C4-2B (cell line): ENCODE results near the gene PLPPR3.
"Not testable (repeated sequence)": the region's sequence is repeated elsewhere in the genome, so short reads cannot be mapped to it uniquely, and the experiment has no call there.

ENCODE experiments used
- H3K27ac ChIP-seq: fragments of 450-650 bp; 2 replicates; pipeline ENCODE4 v1.5.1; 2017
- ZFX ChIP-seq: fragments of 450-650 bp; IDR thresholded peaks from 2 replicates; pipeline ENCODE4 v1.6.1; 2017
- TF ChIP-seq, protein P1 (sequence below): fragments of 450-650 bp; conservative IDR thresholded peaks from 2 replicates; pipeline ENCODE4 v1.5.1; 2017; ENCODE audit warnings: mild to moderate bottlenecking

The PLPPR3 gene

GRCh38 chr19:858868-859843 is 37.4 kb upstream of the PLPPR3 start, which contains the start of gene CFD:
Gene CFD (plus strand): TSS chr19:859664. CDS start chr19:859690, 26 bp downstream.
- peak within 1 kb of the TSS; percentile 53 for H3K27ac ChIP-seq
- TF ChIP-seq ZFX = no peak
- TF ChIP-seq, protein P1, sequence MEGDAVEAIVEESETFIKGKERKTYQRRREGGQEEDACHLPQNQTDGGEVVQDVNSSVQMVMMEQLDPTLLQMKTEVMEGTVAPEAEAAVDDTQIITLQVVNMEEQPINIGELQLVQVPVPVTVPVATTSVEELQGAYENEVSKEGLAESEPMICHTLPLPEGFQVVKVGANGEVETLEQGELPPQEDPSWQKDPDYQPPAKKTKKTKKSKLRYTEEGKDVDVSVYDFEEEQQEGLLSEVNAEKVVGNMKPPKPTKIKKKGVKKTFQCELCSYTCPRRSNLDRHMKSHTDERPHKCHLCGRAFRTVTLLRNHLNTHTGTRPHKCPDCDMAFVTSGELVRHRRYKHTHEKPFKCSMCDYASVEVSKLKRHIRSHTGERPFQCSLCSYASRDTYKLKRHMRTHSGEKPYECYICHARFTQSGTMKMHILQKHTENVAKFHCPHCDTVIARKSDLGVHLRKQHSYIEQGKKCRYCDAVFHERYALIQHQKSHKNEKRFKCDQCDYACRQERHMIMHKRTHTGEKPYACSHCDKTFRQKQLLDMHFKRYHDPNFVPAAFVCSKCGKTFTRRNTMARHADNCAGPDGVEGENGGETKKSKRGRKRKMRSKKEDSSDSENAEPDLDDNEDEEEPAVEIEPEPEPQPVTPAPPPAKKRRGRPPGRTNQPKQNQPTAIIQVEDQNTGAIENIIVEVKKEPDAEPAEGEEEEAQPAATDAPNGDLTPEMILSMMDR = no peak

DNA sequence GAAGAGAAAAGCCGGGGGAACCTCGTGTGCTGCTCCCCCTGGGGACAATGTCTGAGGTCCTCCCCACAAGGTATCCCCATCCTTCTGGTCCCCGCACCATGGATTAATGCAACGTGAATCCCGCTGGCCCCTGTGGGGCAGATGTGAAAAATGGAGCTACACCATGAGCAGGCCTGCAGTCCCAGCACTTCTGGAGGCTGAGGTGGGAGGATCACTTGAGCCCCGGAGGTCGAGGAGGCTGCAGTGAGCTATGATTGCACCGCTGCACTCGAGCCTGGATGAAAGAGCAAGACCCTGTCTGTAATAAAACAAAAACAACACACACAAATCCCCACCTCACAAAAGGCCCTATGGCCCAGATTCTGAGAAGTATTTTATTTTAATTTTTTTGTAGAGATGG is 36.5 kb upstream of the PLPPR3 start:
- TF ChIP-seq, protein P1 = no peak
- no peak for TF ChIP-seq ZFX
- H3K27ac ChIP-seq = no peak overlapping the region

- H3K27ac ChIP-seq = no peak overlapping the region
- TF ChIP-seq, protein P1 = no peak
- no peak for TF ChIP-seq ZFX
Measured at GRCh38 chr19:855566-856120, 33.9 kb upstream of the PLPPR3 start.

- no peak for TF ChIP-seq ZFX
- TF ChIP-seq, protein P1 = no peak
- H3K27ac ChIP-seq = no peak overlapping the region
Measured at GRCh38 chr19:855142-855541, 33.4 kb upstream of the PLPPR3 start.

- TF ChIP-seq ZFX = no peak
- TF ChIP-seq, protein P1 = no peak
- H3K27ac ChIP-seq = no peak overlapping the region
Measured at GRCh38 chr19:854549-854948, 32.8 kb upstream of the PLPPR3 start.

DNA sequence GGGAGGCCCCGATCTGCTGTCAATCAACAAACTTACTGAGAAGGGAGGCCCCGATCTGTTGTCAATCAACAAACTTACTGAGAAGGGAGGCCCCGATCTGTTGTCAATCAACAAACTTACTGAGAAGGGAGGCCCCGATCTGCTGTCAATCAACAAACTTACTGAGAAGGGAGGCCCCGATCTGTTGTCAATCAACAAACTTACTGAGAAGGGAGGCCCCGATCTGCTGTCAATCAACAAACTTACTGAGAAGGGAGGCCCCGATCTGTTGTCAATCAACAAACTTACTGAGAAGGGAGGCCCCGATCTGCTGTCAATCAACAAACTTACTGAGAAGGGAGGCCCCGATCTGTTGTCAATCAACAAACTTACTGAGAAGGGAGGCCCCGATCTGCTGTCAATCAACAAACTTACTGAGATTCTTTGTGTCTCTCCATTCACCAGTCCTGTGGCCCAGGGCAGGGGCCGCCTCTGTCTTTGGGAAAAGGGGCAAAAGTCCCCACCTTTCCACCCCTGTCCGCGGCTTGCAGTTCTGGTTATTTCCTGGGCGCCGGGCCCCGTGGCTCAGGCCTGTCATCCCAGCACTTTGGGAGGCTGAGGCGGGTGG is 32.0 kb upstream of the PLPPR3 start:
- not testable (repeated sequence) for H3K27ac ChIP-seq

DNA sequence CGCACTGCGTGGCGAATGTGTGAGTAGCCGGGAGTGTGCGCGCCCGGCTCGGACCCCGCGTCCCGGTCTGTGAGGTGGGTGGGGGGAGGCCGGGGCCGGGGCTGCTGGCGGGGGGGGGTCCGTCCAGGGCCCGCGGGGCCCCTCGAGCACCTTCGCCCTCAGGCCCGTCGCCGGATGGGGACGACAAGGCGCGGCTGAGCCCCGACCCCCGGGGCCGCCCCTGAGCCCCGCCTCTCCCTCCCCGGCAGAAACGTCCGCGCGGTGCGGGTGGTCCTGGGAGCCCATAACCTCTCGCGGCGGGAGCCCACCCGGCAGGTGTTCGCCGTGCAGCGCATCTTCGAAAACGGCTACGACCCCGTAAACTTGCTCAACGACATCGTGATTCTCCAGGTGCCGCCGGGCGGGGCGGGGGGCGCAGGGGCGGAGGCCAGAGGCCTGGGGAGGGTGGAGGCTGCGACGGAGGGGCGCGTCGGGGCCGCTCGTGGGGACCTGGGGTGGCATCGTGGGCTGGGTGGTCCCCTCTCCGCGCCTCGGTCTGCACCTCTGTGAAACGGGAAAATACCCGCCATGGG is 31.3 kb upstream of the PLPPR3 start:
- TF ChIP-seq ZFX = no peak
- TF ChIP-seq, protein P1 = no peak
- H3K27ac ChIP-seq = no peak overlapping the region
